Gastrocnemius medialis (tissue), 4 donors: Measurements from ENCODE around the gene FOXN1.
"Not testable (repeated sequence)": the region's sequence is repeated elsewhere in the genome, so short reads cannot be mapped to it uniquely, and the experiment has no call there.

ENCODE experiments used
- CTCF ChIP-seq, 5 experiments: fragments of 450-650 bp in 3 of 5; fragments of 200-600 bp in 2 of 5; sonication (generic) in 2 of 5; IDR thresholded peaks in 4 of 5; conservative IDR thresholded peaks in 1 of 5; 1 replicate in 4 of 5; 2 replicates in 1 of 5; pipeline ENCODE4 v1.5.1; 2016 to 2019; ENCODE audit warnings: antibody characterized with exemption in 5 of 5, mild to moderate bottlenecking in 3 of 5, moderate library complexity in 3 of 5
- POLR2A ChIP-seq, 2 donors: fragments of 450-650 bp; IDR thresholded peaks; one replicate each; pipeline ENCODE4 v1.6.1; 2017; ENCODE audit warnings: antibody characterized with exemption in 2 of 2, mild to moderate bottlenecking in 2 of 2, moderate library complexity in 2 of 2

DNA sequence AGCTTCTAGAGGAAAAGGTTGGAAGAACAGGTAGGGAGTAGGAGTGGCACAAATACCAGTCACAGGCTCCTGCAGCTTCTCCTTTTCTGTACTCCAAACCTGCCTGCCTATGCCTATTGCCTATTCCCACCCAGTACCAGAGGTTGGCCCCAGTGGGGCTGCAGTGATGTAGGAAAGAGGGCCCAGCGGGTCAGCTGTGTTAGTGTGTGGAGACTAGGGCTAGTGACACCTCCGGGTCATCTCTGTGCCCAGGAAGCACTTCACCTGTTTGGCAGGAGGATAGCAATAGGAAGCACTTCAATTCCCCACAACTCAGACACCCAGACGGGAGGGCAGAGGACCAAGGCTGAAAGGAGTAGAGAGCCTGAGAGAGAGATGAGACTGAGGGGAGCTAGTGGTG, 69.9 kb downstream of the FOXN1 start:
- TF ChIP-seq POLR2A (IDR thresholded peaks at IDR 0.05); CTCF (IDR thresholded peaks at IDR 0.05 in 4 of 5, conservative IDR thresholded peaks at IDR 0.05 in 1 of 5): not testable (repeated sequence)
